Measurements from ENCODE around the gene CASQ1.

GRCh38 chr1:160178731-160179130 lies 11.6 kb upstream of the CASQ1 start:
- no peak for TF ChIP-seq CTCF (tag by site-specific recombination; IDR thresholded peaks at IDR 0.05)
- TF ChIP-seq ZNF214 (tag by site-specific recombination; IDR thresholded peaks at IDR 0.05; ENCODE audit: borderline replicate concordance): no peak
- TF ChIP-seq ZNF529 (tag by site-specific recombination; IDR thresholded peaks at IDR 0.05; ENCODE audit: insufficient replicate concordance): no peak
- TF ChIP-seq ZNF658 (tag by site-specific recombination; IDR thresholded peaks at IDR 0.05): no peak
- no peak for TF ChIP-seq YY1 (tag by site-specific recombination; IDR thresholded peaks at IDR 0.05)
- TF ChIP-seq PBX3 (CRISPR knock-in tag; IDR thresholded peaks at IDR 0.05): no peak
- TF ChIP-seq MZF1 (tag by site-specific recombination; IDR thresholded peaks at IDR 0.05; ENCODE audit: borderline replicate concordance): no peak
- no peak for TF ChIP-seq ZNF792 (tag by site-specific recombination; IDR thresholded peaks at IDR 0.05)
- no peak for TF ChIP-seq ZNF133 (tag by site-specific recombination; IDR thresholded peaks at IDR 0.05)
- TF ChIP-seq ZBTB8A (tag by site-specific recombination; IDR thresholded peaks at IDR 0.05): no peak
- TF ChIP-seq ZNF544 (tag by site-specific recombination; IDR thresholded peaks at IDR 0.05): no peak
- no peak for TF ChIP-seq RBAK (tag by site-specific recombination; IDR thresholded peaks at IDR 0.05)
- TF ChIP-seq PRDM4 (tag by site-specific recombination; IDR thresholded peaks at IDR 0.05): no peak
- no peak for TF ChIP-seq ZNF629 (tag by site-specific recombination; IDR thresholded peaks at IDR 0.05)

All from HEK293 (cell line).